ENCODE measurements around the gene KRT78.

The KRT78 gene

DNA sequence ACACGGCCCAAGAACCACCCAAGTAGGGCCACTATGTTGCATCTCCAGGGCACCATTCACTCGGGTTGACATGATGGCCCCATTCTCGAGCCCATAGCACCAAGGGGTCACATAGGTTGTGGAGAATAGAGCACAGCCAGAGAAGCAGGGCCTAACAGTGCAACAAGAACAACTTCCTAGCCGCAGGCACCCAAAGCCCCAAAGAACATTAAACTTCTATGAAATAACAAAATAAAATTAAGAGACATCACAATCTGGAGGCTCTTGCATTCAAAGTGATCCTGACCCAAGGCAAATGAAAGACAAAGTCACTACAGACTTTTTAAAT lies 36.8 kb downstream of the KRT78 start:
- ATAC-seq (no peak), DNase-seq (no peak)

- ATAC-seq (no peak), DNase-seq (no peak)
Observed at GRCh38 chr12:52811191-52812072, 37.4 kb downstream of the KRT78 start.

- ATAC-seq, result no peak
- DNase-seq, result no peak
Observed at GRCh38 chr12:52810554-52810953, 38.2 kb downstream of the KRT78 start.

DNA sequence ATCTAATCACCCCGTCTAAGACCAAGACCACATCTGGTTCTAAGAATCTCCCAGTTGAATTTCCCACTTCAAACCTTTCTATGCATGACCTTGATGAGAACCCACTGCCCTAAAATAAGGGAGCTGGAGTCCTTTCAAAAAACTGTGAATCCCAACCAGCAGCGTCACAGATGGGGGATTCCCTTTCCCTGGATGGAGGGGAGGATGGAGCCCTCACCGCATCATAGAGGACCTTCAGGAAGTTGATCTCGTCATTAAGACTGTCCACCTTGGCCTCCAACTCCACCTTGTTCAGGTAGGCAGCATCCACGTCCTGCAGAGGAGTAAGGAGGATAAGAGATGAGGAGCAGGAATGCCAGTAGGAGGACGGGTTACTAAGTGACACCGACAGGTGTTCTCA lies 39.6 kb downstream of the KRT78 start:
- ATAC-seq (no peak), DNase-seq (no peak)

GRCh38 chr12:52808573-52809160 lies 40.1 kb downstream of the KRT78 start:
- no peak for ATAC-seq
- no peak for DNase-seq

- DNase-seq (no peak), ATAC-seq (no peak)
Observed at GRCh38 chr12:52807544-52808470, 41.0 kb downstream of the KRT78 start.

DNA sequence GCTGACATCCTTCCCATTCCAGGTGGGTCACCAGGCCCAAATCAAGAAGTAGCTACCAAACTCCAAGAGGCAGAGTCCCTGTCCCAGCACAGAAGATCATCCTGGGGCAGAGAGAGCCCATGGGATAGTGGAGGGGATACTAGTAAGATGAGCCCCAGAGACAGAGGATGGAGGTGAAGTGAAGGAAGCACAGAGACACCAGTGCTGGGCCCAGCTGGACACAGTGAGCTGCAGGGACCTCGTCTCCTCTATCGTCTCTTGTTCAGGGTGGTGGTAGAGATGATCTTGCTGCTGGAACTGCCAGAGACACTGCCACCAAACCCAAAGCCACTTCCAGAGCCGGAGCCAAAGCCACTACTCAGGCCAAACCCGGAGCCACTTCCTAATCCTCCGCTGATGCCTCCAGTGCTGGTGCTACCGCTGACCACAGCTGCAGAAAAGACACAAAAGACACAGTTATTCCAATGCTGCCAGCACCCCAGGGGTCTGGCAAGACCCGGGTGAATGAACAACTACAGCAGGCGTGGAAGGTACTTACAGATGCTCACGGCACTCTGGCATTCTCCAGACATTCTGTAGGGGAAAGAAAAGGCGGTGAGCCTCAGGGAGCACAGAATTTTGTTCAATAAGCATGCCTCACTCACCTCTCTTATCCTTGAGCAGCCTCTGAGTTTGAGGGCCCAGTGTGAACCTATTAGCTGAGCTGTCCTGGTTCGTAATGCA lies 41.8 kb downstream of the KRT78 start:
- no peak for ATAC-seq
- DNase-seq, result no peak

- no peak for DNase-seq
Observed at GRCh38 chr12:52806169-52806811, 42.5 kb downstream of the KRT78 start.

GRCh38 chr12:52805739-52806138 lies 43.1 kb downstream of the KRT78 start:
- DNase-seq (no peak), ATAC-seq (no peak)

More at GRCh38 chr12:52806169-52806811, 42.5 kb downstream of the KRT78 start:
- no peak for ATAC-seq

DNA sequence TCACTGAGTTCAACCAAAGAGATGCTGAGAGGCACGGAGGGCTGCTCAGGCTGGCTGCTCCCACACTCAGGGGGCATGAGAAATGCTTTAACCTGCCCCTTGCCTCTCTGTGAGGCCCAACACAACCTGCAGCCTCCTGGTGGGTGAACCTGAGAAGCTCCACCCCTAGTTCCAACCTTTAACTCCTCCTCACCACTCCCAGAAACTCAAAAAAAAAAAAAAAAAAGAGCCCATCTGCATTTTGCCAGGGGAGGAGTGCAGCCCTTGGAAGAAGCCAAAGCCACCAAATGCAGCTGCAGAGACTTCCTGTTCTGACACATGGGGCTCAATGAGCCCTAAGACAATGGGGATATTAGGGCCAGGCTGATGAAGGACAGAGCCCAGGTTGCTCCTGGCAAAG lies 43.8 kb downstream of the KRT78 start:
- ATAC-seq (no peak), DNase-seq (no peak)

GRCh38 chr12:52802442-52802841 lies 46.4 kb downstream of the KRT78 start:
- no peak for ATAC-seq
- no peak for DNase-seq

DNA sequence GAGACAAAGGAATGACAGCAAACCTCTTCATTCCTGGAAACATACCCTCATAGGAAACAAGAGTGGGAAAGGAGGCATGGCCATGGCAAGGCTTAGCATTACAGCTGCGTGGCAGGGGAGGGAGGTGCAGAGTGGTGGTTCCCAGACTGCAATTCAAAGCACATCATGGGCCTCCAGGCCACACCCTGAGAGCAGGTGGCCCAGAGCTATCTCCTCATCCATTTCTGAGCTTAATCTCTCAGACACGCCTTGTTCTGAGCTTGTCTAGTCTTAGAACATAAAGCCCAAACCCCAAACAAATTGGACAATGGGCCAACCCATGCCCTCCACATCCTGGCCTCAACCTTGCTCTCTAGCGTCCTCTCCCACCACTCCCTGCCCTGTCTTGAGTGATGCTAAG lies 47.0 kb downstream of the KRT78 start:
- ATAC-seq (no peak), DNase-seq (no peak)

DNA sequence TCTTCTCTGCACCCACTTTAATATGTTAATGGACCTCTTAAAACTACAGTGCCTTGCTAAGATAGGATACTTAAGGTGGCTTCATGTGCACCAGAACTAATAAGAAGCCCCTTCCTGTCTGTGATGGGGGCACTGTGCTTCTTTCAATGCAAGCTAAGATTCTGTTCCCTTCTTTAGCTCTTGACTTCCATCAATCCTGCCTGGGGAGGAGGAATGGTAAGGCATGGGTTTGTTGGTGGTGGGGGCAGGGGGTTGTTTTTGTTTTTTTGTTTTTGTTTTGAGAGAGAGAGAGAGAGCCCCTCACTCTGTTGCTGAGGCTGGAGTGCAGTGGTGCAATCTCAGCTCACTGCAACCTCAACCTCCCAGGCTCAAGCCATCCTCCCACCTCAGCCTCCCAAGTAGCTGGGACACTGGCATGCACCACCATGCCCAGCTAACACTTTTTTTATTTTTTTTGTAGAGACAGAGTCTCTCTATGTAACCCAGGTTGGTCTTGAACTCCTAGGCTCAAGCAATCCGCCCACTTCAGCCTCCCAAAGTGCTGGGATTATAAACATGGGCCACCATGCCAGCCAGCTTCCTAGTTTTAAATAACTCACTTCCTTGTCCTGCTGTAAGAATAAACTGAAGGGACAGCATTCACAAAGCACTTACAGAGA lies 48.4 kb downstream of the KRT78 start:
- DNase-seq, result no peak
- no peak for ATAC-seq

DNA sequence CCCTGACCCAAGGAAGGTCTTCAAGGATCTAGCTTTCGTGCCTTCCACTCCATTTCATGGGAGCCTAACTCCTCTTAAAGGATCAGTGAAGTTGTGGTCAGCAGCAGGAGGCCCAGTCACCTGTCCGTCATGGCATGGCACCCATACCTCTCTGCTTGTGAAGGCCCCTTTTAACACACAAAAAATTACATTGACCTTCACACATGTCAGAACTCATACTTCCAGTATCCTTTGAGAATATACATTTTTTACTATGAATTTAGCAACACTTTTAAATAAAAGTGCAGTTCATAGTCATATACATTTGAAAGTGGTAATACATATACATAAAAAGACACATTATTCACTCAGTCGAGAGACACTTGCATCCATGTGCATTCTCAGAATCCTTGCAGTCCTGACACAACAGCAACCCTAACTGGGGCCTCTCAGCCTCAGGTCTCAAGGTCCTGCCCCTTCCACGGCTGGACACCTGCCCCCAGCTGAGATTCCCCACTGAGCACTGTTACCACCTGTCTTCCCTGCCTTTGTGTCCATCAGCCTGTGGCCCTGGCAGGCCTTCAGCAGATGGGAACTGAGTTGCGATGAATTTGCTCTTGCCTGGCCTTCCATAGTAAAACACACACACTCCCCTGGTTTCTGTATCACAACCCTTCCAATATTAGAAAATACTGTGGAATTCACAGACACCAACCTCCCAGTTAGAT lies 49.1 kb downstream of the KRT78 start:
- no peak for ATAC-seq

DNA sequence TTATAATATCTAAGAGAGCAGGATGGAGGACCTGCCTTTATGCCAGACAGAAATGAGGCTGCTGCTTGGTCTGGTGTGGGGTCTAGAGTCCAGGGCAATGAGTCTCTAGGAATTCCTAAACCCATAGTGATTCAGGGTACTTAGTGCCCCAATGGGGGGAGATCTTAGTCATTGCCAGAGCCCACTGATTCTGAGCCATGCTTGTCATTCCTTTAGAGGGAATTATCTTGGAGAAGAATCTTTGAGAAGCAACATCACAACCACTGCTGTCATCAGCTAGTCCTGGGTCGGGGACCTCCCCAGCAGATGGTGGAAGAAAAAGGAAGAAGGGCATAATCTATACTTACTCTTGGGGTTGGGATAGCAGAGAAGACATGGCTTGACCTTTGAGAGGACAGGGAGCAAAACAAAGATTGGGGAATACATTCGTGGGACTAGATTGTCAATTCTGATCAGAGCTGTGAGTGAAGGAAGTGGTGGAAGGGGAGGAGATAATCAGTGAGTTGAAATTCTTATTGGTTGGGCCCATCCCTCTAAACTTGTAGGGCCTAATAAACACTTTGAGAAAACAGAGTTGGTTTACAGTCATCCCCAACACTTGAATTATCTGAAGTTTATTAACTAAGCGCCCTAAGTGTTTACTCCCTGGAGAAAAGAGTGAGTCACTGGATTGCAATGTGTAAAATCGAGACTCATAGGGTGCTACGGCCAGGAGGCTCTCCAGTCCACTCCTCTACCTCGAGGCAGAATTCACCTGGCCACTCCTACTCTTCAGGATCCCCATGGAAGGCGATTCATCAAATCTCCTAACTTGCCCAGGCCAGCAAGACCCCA lies 49.9 kb downstream of the KRT78 start:
- no peak for ATAC-seq

More for the DNA sequence above, 49.1 kb downstream of the KRT78 start:
- no peak for DNase-seq

GRCh38 chr12:52798003-52798670 lies 50.7 kb downstream of the KRT78 start:
- ATAC-seq, result no peak
- no peak for DNase-seq

More for the DNA sequence above, 49.9 kb downstream of the KRT78 start:
- DNase-seq, result no peak

GRCh38 chr12:52797529-52797894 lies 51.3 kb downstream of the KRT78 start:
- DNase-seq, result no peak
- no peak for ATAC-seq

DNA sequence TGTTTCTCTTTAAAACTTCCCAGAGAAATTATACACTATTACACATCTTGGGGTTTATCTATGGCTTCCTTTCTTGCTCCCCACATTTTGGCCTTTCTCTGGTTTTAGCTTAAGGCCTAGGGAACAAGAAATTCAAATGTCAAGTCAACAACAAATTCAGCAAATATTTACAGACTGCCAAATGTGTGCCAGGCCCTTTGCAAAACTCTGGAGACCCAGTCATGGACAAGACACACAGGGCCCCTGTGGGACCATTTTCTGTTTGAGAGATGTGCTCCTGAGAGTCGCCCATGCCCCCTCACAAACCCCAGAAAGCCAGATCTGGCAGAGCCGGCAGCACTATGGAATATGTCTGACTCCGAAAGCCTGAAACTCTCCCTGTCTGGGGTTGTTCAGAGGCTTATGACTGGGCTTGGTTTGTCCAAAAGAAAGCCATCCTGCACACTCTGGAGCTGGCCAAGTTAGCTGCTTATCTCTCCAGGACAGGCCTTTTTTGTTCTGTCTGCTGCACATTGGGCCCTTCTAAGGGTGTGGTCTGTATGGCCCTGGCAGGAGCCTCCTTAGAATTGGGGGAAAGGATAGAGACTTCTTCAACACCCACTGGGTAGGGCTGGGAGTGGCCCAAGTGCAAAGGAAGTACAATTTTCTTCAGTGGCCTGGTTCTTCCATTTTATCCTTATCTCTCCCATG lies 51.8 kb downstream of the KRT78 start:
- no peak for DNase-seq
- ATAC-seq, result no peak
